Measurements from ENCODE around the gene PPP1R37. TPM values are rescaled to one million over a fixed set of nuclear protein-coding genes. Genes with fewer than 3 reads are reported as not detected.

The PPP1R37 gene
- total RNA-seq, 1 donor from 2014 or later = 36.5 TPM

GRCh38 chr19:45144431-45145269, 51.7 kb downstream of the PPP1R37 start:
- no peak for TF ChIP-seq CTCF (IDR thresholded peaks at IDR 0.05; ENCODE audit: insufficient read depth, low read length, poor library complexity, severe bottlenecking)
- no peaks in the 10 kb centered on the region for H3K27me3 ChIP-seq (ENCODE audit: control insufficient read depth, insufficient read depth, low read length)
- no peak for DNase-seq (ENCODE audit: low read depth)
- H3K36me3 ChIP-seq (ENCODE audit: control insufficient read depth, insufficient read depth, low read length) = peaks cover 3% of the 10 kb centered on the region
- H3K4me3 ChIP-seq (ENCODE audit: low read depth, low read length) = no peak overlapping the region

GRCh38 chr19:45145270-45146189, 52.6 kb downstream of the PPP1R37 start:
- Histone ChIP-seq H3K36me3 (ENCODE audit: control insufficient read depth, insufficient read depth, low read length) (peaks cover 3% of the 10 kb centered on the region), H3K4me3 (ENCODE audit: low read depth, low read length) (no peak overlapping the region), H3K27me3 (ENCODE audit: control insufficient read depth, insufficient read depth, low read length) (no peaks in the 10 kb centered on the region)
- no peak for DNase-seq (ENCODE audit: low read depth)
- no peak for TF ChIP-seq CTCF (IDR thresholded peaks at IDR 0.05; ENCODE audit: insufficient read depth, low read length, poor library complexity, severe bottlenecking)

DNA sequence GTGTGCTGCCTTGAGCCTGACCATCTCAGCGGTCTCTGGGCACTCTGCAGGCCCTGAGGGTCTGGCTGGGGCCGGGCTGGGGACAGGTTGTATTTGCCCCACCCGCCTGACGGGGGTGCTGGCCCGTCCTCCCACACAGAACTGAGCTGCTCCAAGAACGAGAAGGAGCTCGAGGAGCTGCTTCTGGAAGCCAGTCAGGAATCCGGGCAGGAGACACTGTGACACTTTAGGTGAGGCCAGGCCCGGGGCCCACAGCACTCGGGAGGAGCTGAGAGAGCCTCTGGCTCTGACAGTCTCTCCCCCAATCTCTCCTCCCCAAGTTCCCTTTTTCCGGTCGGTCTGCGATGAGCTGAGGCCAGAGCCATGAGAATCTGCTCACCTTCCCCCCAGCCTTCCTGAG, 53.3 kb downstream of the PPP1R37 start:
- no peak for TF ChIP-seq CTCF (IDR thresholded peaks at IDR 0.05; ENCODE audit: insufficient read depth, low read length, poor library complexity, severe bottlenecking)
- DNase-seq (ENCODE audit: low read depth) = no peak
- Histone ChIP-seq H3K36me3 (ENCODE audit: control insufficient read depth, insufficient read depth, low read length) (peaks cover 3% of the 10 kb centered on the region), H3K27me3 (ENCODE audit: control insufficient read depth, insufficient read depth, low read length) (peaks cover 3% of the 10 kb centered on the region), H3K4me3 (ENCODE audit: low read depth, low read length) (no peak overlapping the region)

DNA sequence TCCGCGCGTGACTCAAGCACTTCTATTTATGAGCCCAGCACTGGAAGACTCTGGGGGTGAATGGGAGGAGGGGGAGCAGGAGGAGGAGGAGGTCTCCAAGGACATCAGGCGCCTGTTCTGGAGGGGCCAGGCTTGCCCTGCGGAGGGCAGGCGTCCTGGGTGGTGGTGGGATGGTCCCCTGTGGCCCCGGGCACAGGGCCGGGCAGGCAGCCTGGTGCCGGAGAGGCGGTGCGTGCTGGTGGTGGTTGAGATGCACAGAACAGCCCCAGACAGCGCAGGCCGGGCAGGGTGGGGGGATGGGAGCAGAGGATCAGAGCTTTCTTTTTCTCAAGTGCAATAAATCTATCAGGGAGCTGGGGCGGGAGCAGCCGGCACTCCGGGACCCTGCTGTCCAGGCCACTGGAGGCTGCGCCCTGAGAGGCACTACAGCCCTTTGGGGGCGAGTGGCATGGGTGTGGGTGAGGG, 53.8 kb downstream of the PPP1R37 start:
- no peak overlapping the region for H3K4me3 ChIP-seq (ENCODE audit: low read depth, low read length)
- no peak for TF ChIP-seq CTCF (IDR thresholded peaks at IDR 0.05; ENCODE audit: insufficient read depth, low read length, poor library complexity, severe bottlenecking)
- no peak for DNase-seq (ENCODE audit: low read depth)
- H3K36me3 ChIP-seq (ENCODE audit: control insufficient read depth, insufficient read depth, low read length) = peaks cover 3% of the 10 kb centered on the region
- peaks cover 9% of the 10 kb centered on the region for H3K27me3 ChIP-seq (ENCODE audit: control insufficient read depth, insufficient read depth, low read length)

GRCh38 chr19:45147835-45148676, 55.1 kb downstream of the PPP1R37 start:
- Histone ChIP-seq H3K27me3 (ENCODE audit: control insufficient read depth, insufficient read depth, low read length) (peaks cover 21% of the 10 kb centered on the region), H3K4me3 (ENCODE audit: low read depth, low read length) (no peak overlapping the region), H3K36me3 (ENCODE audit: control insufficient read depth, insufficient read depth, low read length) (no peaks in the 10 kb centered on the region)
- TF ChIP-seq CTCF (IDR thresholded peaks at IDR 0.05; ENCODE audit: insufficient read depth, low read length, poor library complexity, severe bottlenecking) = no peak
- DNase-seq (ENCODE audit: low read depth) = no peak
